Measurements from ENCODE around the gene LPP.

LPP gene

DNA sequence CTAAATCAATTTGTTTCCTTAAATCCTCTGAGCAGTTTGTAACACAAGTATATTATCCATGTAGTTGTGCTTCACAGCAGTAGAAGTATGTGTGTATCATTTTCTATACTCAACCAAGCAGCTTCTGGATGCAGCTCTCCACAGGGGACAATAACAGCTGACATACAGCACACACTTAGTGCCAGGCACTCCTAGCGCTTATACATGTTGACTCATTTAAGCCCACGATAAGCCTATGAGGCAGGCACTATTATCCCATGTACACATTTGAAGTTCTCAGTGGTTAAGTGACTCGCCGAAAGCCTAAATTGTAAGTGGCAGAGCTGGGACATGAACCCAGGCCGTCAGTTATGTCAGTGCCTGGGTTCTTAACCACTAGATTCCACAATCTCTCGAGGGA is 20.3 kb upstream of the LPP start:
- peak; percentile 13 for DNase-seq
- in situ Hi-C loops (cut with HindIII; ENCODE audit: low pct_ligation_motif_present, low pct_unique_long_range_greater_than_20kb, low sequenced_read_pairs) = no loop called here

- DNase-seq = no peak
- in situ Hi-C loops (cut with HindIII; ENCODE audit: low pct_ligation_motif_present, low pct_unique_long_range_greater_than_20kb, low sequenced_read_pairs) = no loop called here
Observed at GRCh38 chr3:188134079-188134478, 19.9 kb upstream of the LPP start.

DNA sequence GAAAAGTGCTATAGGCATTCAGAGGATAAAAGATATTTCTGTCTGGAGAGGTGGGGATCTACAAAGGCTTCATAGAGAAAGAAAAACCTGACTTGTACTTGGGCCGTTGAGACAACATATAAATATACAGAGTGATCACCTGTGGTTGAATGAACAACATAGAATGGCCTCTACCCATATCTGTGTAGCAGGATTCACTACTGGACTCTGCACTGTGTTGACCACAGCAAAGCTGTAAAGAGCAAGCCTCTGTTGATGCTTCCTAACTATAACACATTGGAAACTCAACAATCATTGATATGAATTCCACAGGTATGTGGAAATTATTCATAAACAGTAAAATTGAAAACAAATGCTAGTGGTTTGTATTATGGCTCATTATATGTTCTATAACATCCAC is 19.1 kb upstream of the LPP start:
- in situ Hi-C loops (cut with HindIII; ENCODE audit: low pct_ligation_motif_present, low pct_unique_long_range_greater_than_20kb, low sequenced_read_pairs) = no loop called here
- no peak for DNase-seq

DNA sequence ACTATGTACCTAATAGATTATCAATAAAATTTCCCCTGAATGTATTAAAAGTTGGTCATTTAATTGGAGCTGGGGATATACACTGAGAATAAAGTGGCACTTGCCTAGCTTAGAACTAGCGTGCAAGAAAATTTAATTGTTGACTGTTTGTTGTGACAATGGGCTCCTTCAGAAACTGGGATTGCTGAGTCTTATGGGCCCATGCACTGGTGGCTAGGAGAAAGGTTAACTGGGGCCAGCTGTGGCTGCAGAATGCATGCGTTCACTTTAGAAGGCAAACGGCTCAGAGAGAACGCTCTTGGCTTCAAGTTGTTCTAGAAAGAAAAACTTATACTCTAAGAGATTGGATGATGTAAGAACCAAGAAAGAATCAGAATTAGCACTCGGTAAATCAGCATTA is 18.7 kb upstream of the LPP start:
- DNase-seq = no peak
- in situ Hi-C loops (cut with HindIII; ENCODE audit: low pct_ligation_motif_present, low pct_unique_long_range_greater_than_20kb, low sequenced_read_pairs) = no loop called here

DNA sequence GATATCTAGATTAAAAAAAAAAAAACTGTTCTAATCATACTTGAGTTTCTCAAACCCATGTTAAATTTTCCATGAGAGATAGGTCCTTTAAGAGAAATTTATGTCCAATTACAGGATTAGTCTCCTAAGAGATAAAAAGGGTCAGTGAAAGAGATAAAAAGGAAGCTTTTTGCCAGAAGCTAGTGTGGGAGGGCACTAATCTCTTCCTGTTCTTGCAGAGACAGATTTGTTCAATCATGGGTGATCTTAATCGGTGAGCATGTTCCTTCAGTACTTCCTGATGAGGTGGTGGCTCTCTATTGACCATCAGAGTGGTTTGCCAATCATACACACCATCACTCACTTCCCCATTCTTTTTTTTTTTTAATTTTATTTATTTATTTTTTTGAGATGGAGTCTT is 16.9 kb upstream of the LPP start:
- DNase-seq = no peak
- in situ Hi-C loops (cut with HindIII; ENCODE audit: low pct_ligation_motif_present, low pct_unique_long_range_greater_than_20kb, low sequenced_read_pairs) = no loop called here

DNA sequence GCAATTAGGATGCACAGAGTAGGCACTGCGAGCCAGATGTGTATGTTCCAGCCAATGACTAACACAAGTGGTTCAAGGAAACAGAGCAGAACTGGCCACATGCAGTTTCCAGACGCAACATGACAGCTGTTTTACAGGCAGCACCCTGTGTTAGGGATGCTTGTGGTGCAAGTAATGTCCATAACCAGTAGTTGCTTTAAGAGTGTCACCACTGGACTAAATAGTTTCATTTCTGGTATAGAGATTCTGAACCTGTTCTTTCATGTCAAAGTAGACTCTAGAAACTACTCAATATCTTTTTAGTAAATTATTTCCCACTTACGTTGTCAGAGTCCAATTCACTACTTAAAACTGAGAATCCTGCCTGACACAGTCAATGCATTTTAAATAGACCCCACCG is 14.5 kb upstream of the LPP start:
- in situ Hi-C loops (cut with HindIII; ENCODE audit: low pct_ligation_motif_present, low pct_unique_long_range_greater_than_20kb, low sequenced_read_pairs) = no loop called here
- DNase-seq = no peak

DNA sequence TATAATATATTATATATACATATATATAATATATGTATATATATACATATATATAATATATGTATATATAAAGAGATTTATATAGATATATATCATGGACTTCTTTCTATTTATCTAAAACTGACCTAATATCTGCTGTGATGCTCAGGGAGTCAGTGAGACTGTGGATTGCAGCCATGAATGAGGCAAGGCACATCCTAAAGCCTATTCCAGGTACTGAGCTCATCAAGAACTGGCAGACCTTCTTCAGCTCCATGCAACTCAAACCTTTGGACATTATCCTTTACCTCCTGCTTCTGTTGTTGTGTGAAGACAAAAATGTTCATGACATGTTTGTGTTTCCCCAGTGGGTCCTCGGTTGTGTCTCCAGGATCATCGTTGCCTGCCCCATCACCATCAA is 7.7 kb upstream of the LPP start:
- in situ Hi-C loops (cut with HindIII; ENCODE audit: low pct_ligation_motif_present, low pct_unique_long_range_greater_than_20kb, low sequenced_read_pairs) = no loop called here
- DNase-seq = no peak

DNA sequence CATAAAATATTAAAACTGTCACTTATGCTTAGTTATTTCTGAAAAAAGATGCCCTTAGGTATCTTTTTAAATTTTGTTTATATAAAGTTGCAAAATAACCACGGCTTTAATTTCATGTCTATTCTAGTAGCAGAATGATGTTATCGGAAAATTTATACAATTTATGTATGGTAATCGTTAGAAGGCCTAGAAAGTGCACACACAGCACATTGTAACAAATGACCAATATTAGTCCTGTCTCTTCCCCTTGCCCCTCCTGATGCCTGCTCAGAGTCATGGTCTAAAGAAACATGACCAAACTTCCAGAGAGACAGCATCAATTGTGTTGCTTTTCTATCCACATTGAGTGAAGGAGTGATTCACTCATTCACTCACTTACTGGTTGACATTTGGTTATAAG is 6.2 kb upstream of the LPP start:
- in situ Hi-C loops (cut with HindIII; ENCODE audit: low pct_ligation_motif_present, low pct_unique_long_range_greater_than_20kb, low sequenced_read_pairs) = no loop called here

GRCh38 chr3:188148318-188148717 is 5.6 kb upstream of the LPP start:
- DNase-seq = no peak
- in situ Hi-C loops (cut with HindIII; ENCODE audit: low pct_ligation_motif_present, low pct_unique_long_range_greater_than_20kb, low sequenced_read_pairs) = no loop called here

More for the DNA sequence above, 6.2 kb upstream of the LPP start:
- DNase-seq = no peak

DNA sequence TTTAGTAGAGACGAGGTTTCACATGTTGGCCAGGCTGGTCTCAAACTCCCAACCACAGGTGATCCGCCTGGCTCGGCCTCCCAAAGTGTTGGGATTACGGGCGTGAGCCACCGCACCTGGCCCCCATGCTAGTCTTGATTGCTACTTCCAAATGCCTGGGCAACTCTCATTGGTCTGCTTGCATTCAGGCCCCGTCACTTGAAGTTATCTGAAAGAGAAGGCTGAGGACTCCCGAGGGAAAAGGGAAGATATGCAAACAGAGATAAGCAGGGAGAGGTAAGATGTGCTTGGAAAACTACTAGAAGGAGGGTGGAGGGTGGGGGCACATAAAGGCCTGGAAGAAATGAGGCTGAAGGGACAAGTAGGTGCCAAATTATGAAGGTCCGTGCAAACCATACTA is 4.4 kb upstream of the LPP start:
- no peak for DNase-seq
- in situ Hi-C loops (cut with HindIII; ENCODE audit: low pct_ligation_motif_present, low pct_unique_long_range_greater_than_20kb, low sequenced_read_pairs) = no loop called here

- DNase-seq = no peak
- in situ Hi-C loops (cut with HindIII; ENCODE audit: low pct_ligation_motif_present, low pct_unique_long_range_greater_than_20kb, low sequenced_read_pairs) = no loop called here
Observed at GRCh38 chr3:188150982-188151381, 3.0 kb upstream of the LPP start.

DNA sequence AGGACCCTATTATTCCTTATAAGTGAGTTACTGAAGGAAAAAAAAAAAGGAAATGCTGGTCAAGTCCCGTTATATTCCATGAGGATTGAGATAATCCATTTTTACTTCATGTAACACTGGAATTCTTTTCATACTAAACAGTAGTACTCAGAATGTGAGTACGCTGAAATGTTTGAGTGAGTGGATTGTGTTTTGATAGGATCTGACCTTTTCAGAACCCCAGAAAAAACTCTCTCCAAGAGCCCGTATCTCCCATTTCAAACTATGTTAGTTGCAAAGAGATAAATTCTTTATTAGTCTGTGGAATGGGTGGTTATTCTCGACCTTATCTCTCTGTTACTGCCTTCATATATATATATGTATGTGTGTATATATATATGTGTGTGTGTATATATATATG is 2.5 kb upstream of the LPP start:
- in situ Hi-C loops (cut with HindIII; ENCODE audit: low pct_ligation_motif_present, low pct_unique_long_range_greater_than_20kb, low sequenced_read_pairs) = no loop called here
- DNase-seq = no peak

GRCh38 chr3:188152660-188153436 is 1.1 kb upstream of the LPP start:
- peak; percentile 48 for DNase-seq
- in situ Hi-C loops (cut with HindIII; ENCODE audit: low pct_ligation_motif_present, low pct_unique_long_range_greater_than_20kb, low sequenced_read_pairs) = no loop called here

DNA sequence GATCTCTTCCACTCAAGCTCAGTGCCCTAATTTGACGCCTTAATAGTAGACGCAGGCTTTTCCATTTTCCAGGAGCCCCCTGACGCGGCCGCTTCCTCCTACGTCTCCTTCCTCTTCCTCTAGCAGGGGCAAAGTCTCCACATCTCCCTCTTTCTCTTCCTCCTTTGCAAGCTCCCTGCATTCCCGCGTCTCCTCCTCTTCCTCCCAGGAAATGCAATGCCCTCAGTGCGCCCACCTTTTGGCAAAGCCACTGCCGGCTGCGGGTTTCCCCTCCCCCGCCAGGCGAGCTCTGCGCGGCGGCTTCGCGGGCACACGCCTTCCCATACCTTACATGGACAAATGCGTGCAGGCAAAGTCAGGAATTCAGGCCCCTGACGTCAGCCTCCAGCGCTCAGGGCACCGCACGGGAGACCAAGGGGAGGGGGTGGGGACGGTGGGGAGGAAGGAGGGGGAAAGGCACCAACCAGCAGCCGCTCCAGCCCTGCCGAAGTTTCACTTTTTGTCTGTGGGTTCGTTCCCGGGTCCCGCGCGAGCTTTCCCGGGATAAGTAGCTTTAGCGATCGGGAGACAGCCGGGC is 432 bp upstream of the LPP start:
- in situ Hi-C loops (cut with HindIII; ENCODE audit: low pct_ligation_motif_present, low pct_unique_long_range_greater_than_20kb, low sequenced_read_pairs) = no loop called here
- DNase-seq = peak; percentile 90

DNA sequence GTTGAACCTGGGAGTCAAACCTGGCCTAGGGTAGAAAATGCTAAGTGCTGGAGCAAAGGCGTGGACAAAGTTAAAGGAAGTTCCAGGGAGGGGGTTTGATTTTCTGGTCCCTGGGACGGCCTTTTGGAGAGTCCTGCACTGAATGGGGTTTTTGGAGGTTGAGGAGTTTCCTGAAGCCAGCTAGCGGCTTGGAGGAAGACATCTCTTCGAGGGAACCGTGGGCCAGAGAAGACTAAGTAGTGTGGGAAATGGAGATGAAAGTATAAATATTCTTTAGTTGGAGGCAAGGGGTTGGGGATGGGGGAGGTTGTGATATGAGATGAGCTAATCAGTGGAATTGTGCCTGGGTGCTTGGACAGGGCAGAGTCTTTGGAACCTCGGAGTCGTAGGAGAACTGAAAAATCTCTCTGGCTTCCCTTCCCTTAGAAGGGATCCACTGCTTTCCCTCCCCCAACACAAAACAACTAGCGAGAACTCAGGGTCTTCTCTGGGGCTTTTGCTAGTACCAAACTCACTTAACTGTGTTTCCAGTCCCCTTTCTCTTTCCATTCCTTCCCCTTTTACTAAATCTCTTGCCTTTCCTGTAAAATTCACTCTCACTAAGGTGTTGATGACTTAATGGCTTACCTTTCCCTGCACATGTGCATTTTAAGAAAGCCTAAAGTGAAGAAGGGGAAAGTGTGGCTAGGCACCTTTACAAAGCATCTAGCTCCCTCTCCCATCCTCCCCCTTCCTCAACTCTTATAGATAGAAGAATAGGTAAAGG is 1.0 kb downstream of the LPP start:
- DNase-seq = no peak
- in situ Hi-C loops (cut with HindIII; ENCODE audit: low pct_ligation_motif_present, low pct_unique_long_range_greater_than_20kb, low sequenced_read_pairs) = no loop called here

- in situ Hi-C loops (cut with HindIII; ENCODE audit: low pct_ligation_motif_present, low pct_unique_long_range_greater_than_20kb, low sequenced_read_pairs) = no loop called here
- DNase-seq = no peak
Observed at GRCh38 chr3:188156056-188156455, 2.1 kb downstream of the LPP start.

GRCh38 chr3:188157407-188157806 is 3.5 kb downstream of the LPP start:
- in situ Hi-C loops (cut with HindIII; ENCODE audit: low pct_ligation_motif_present, low pct_unique_long_range_greater_than_20kb, low sequenced_read_pairs) = no loop called here
- DNase-seq = no peak

- in situ Hi-C loops (cut with HindIII; ENCODE audit: low pct_ligation_motif_present, low pct_unique_long_range_greater_than_20kb, low sequenced_read_pairs) = no loop called here
- DNase-seq = no peak
Observed at GRCh38 chr3:188157971-188158370, 4.0 kb downstream of the LPP start.

DNA sequence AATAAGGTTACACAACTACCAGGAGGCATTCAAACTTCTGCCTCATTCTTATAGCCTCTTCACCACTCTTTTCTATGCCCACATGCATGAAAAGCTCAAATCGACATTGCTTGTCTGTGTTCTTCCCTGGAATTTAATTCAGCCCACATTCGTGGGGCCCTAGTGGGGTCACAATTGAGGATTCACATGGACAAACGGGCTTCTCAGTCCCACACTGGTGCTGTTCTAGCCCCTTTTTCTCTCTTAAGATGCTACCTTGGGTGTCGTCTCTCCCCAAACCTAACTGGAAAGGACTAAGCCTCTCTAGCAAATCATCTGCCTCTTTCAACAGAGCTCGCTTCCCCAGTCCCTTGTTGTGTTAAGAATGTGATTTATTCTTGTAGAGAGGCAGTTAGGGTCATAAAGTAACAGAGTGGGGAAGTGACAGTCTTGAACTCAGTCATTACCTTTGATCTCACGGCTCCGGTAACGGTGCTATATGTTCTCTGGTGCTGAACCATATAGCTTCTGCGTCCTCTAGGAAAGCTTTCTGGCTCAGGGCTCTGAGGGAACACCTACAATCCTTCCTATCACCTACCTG is 4.9 kb downstream of the LPP start:
- no peak for DNase-seq
- in situ Hi-C loops (cut with HindIII; ENCODE audit: low pct_ligation_motif_present, low pct_unique_long_range_greater_than_20kb, low sequenced_read_pairs) = no loop called here

All from ACHN (cell line).